Tibial nerve (tissue), 4 donors: ENCODE measurements around the gene TPP2. TPM values are rescaled to one million over a fixed set of nuclear protein-coding genes. Genes with fewer than 3 reads are reported as not detected.

ENCODE experiments used
- DNase-seq, 2 donors: peaks; one replicate each; pipeline ENCODE4 v3.0.0-alpha.2; 2019; ENCODE audit warnings: low spot score in 2 of 2
- H3K27ac ChIP-seq, 4 donors: fragments of 200-600 bp; sonication (generic) in 3 of 4; one replicate each; pipeline ENCODE4 v1.5.1; 2017 to 2019; ENCODE audit warnings: mild to moderate bottlenecking in 1 of 4
- H3K27me3 ChIP-seq, 2 donors: fragments of 200-600 bp; sonication (generic) in 1 of 2; one replicate each; pipeline versions ENCODE4 v1.5.1 to v1.6.0; 2017 to 2019
- H3K36me3 ChIP-seq, 3 donors: fragments of 200-600 bp; sonication (generic); one replicate each; pipeline ENCODE4 v1.5.1; 2018 to 2019
- H3K4me1 ChIP-seq, 4 donors: fragments of 200-600 bp; sonication (generic) in 3 of 4; one replicate each; pipeline ENCODE4 v1.5.1; 2017 to 2019
- H3K4me3 ChIP-seq, 4 donors: fragments of 200-600 bp; sonication (generic) in 3 of 4; one replicate each; pipeline ENCODE4 v1.5.1; 2017 to 2019; ENCODE audit warnings: mild to moderate bottlenecking in 1 of 4, moderate library complexity in 1 of 4
- H3K9me3 ChIP-seq, 4 donors: fragments of 200-600 bp; sonication (generic) in 3 of 4; one replicate each; pipeline ENCODE4 v1.5.1; 2017 to 2019
- EP300 ChIP-seq, 2 donors: sonication (generic); formaldehyde crosslinking; IDR thresholded peaks; one replicate each; pipeline ENCODE4 v1.6.1; 2017; ENCODE audit warnings: antibody characterized with exemption in 2 of 2, mild to moderate bottlenecking in 1 of 2
- POLR2A ChIP-seq, 2 donors: fragments of 450-650 bp; IDR thresholded peaks; one replicate each; pipeline ENCODE4 v1.6.1; 2017; ENCODE audit warnings: antibody characterized with exemption in 2 of 2, mild to moderate bottlenecking in 2 of 2, moderate library complexity in 2 of 2
- WGBS, 2 donors: methylation state at CpG; one replicate each; pipeline ENCODE4 v1.1.5; 2018; 5-methylcytosine and 5-hydroxymethylcytosine counted together
- total RNA-seq, 4 donors: library from RNA; depleted of rRNA; stranded (reverse); fragments of >200 nt; gene quantifications; one replicate each; pipeline ENCODE4 v1.1.0, GENCODE V29; 2016
- TF ChIP-seq, protein P1 (sequence below), 5 experiments: fragments of 200-600 bp in 3 of 5; fragments of 450-650 bp in 2 of 5; sonication (generic) in 3 of 5; IDR thresholded peaks; one replicate each; pipeline ENCODE4 v1.5.1; 2016 to 2019; ENCODE audit warnings: antibody characterized with exemption in 5 of 5, mild to moderate bottlenecking in 3 of 5, moderate library complexity in 2 of 5

TPP2 gene
- total RNA-seq, 4 donors from 2014 or later: 37.8 to 47.5 (median 43.9) TPM

- H3K4me3 ChIP-seq: no peak overlapping the region
- 90 to 94% methylated on average over 9 of the region's 9 CpGs for WGBS, 2 donors
- peaks cover 0 to 62% (median 0%) of the 10 kb centered on the region in 3 donors for H3K36me3 ChIP-seq
- H3K9me3 ChIP-seq: no peaks in the 10 kb centered on the region
- no peak for DNase-seq
- H3K4me1 ChIP-seq: peaks cover 0 to 20% (median 0%) of the 10 kb centered on the region in 4 donors
- no peak overlapping the region for H3K27ac ChIP-seq
- H3K27me3 ChIP-seq: no peaks in the 10 kb centered on the region
- TF ChIP-seq EP300 (IDR thresholded peaks at IDR 0.05) (no peak), POLR2A (IDR thresholded peaks at IDR 0.05) (no peak)
- TF ChIP-seq, protein P1, sequence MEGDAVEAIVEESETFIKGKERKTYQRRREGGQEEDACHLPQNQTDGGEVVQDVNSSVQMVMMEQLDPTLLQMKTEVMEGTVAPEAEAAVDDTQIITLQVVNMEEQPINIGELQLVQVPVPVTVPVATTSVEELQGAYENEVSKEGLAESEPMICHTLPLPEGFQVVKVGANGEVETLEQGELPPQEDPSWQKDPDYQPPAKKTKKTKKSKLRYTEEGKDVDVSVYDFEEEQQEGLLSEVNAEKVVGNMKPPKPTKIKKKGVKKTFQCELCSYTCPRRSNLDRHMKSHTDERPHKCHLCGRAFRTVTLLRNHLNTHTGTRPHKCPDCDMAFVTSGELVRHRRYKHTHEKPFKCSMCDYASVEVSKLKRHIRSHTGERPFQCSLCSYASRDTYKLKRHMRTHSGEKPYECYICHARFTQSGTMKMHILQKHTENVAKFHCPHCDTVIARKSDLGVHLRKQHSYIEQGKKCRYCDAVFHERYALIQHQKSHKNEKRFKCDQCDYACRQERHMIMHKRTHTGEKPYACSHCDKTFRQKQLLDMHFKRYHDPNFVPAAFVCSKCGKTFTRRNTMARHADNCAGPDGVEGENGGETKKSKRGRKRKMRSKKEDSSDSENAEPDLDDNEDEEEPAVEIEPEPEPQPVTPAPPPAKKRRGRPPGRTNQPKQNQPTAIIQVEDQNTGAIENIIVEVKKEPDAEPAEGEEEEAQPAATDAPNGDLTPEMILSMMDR (IDR thresholded peaks at IDR 0.05): no peak
Measured at GRCh38 chr13:102606537-102607309, 9.9 kb downstream of the TPP2 start.

GRCh38 chr13:102608974-102609373, 12.2 kb downstream of the TPP2 start:
- no peaks in the 10 kb centered on the region for H3K9me3 ChIP-seq
- no peak overlapping the region for H3K27ac ChIP-seq
- H3K4me1 ChIP-seq: peaks cover 0 to 21% (median 0%) of the 10 kb centered on the region in 4 donors
- no peak overlapping the region for H3K4me3 ChIP-seq
- DNase-seq: no peak
- WGBS, 2 donors: 92 to 96% methylated on average over 2 of the region's 2 CpGs
- H3K36me3 ChIP-seq: peaks cover 0 to 62% (median 0%) of the 10 kb centered on the region in 3 donors
- no peaks in the 10 kb centered on the region for H3K27me3 ChIP-seq
- TF ChIP-seq POLR2A (IDR thresholded peaks at IDR 0.05): no peak
- TF ChIP-seq, protein P1 (IDR thresholded peaks at IDR 0.05): no peak
- TF ChIP-seq EP300 (IDR thresholded peaks at IDR 0.05): no peak

- no peaks in the 10 kb centered on the region for H3K9me3 ChIP-seq
- TF ChIP-seq POLR2A (IDR thresholded peaks at IDR 0.05) (no peak), EP300 (IDR thresholded peaks at IDR 0.05) (no peak)
- TF ChIP-seq, protein P1 (IDR thresholded peaks at IDR 0.05): no peak
- no peaks in the 10 kb centered on the region for H3K27me3 ChIP-seq
- peaks cover 0 to 62% (median 0%) of the 10 kb centered on the region in 3 donors for H3K36me3 ChIP-seq
- H3K4me3 ChIP-seq: no peak overlapping the region
- no peak overlapping the region for H3K27ac ChIP-seq
- no peak for DNase-seq
- 99% methylated on average over 4 of the region's 4 CpGs for WGBS, 2 donors
- peaks cover 0 to 22% (median 0%) of the 10 kb centered on the region in 4 donors for H3K4me1 ChIP-seq
Measured at GRCh38 chr13:102609696-102610095, 12.9 kb downstream of the TPP2 start.

DNA sequence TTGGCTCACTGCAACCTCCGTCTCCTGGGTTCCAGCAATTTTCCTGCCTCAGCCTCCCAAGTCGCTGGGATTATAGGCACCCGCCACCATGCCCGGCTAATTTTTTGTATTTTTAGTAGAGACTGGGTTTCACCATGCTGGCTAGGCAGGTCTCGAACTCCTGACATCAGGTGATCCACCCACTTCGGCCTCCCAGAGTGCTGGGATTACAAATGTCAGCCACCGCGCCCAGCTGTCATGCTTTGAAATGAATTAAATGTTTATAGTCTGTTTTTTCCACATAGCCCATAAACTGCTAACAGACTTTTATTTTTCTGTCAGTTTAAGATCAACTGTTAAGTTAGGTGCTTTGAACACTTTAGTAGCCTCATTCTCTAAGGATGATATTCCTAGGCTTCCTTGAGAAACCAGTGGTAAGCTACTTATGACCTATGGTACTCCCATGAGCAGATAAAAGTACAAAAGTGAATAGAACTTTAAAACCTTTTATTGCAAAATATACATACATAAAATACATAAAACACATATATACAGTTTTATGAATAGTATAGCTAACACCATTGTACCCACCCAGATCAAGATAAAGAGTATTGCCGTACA, 13.6 kb downstream of the TPP2 start:
- peaks cover 0 to 62% (median 0%) of the 10 kb centered on the region in 3 donors for H3K36me3 ChIP-seq
- 93% methylated on average over 9 of the region's 9 CpGs for WGBS, 2 donors
- TF ChIP-seq POLR2A (IDR thresholded peaks at IDR 0.05): no peak
- no peak for TF ChIP-seq EP300 (IDR thresholded peaks at IDR 0.05)
- TF ChIP-seq, protein P1 (IDR thresholded peaks at IDR 0.05): no peak

More for the DNA sequence above, 13.6 kb downstream of the TPP2 start:
- peaks cover 0 to 22% (median 0%) of the 10 kb centered on the region in 4 donors for H3K4me1 ChIP-seq
- no peaks in the 10 kb centered on the region for H3K9me3 ChIP-seq
- no peaks in the 10 kb centered on the region for H3K27me3 ChIP-seq
- no peak for DNase-seq
- no peak overlapping the region for H3K27ac ChIP-seq
- no peak overlapping the region for H3K4me3 ChIP-seq
